Left lobe of liver (tissue), 2 donors: Measurements from ENCODE around the gene COCH. TPM values are rescaled to one million over a fixed set of nuclear protein-coding genes. Genes with fewer than 3 reads are reported as not detected.
"Not testable (repeated sequence)": the region's sequence is repeated elsewhere in the genome, so short reads cannot be mapped to it uniquely, and the experiment has no call there.

Experiments
- ATAC-seq: fragments of 200-7000 bp; cut with Tn5 transposase; one replicate; pipeline ENCODE4 v1.9.1; 2020; ENCODE audit warnings: mild to moderate bottlenecking, moderate library complexity
- DNase-seq: peaks from one replicate; pipeline ENCODE4 v3.0.0-alpha.2; 2020; ENCODE audit warnings: low spot score
- total RNA-seq: library from RNA; stranded (reverse); gene quantifications from one replicate; pipeline ENCODE4 v1.2.1, GENCODE V29; 2021
- donor health status: DM: no; HTN: no; CAD: no; lungs with moderate emphysema.
- donor health status: DM: no; HTN: yes; CAD: no.

The COCH gene
- total RNA-seq, 1 donor from 2014 or later, result 0.33 TPM

DNA sequence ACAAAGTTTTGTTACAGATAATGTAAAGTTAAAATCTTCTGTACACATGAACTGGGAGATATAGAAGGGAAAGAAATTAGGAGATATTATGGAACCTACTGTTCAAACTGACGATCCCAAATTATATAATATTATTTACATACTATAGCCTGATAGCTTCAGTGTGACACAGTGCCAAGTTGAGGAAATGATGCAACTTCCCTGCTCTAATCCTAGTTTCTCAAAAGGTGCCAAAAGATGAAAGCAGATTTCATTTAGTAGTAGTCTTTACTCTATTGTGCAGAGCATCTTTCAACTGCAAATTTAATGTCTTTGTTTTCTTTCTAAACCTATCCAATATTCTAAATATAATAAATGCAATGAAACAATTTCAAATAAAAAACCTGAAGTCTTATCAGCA lies 46.9 kb downstream of the COCH start:
- DNase-seq (no peak), ATAC-seq (no peak)

DNA sequence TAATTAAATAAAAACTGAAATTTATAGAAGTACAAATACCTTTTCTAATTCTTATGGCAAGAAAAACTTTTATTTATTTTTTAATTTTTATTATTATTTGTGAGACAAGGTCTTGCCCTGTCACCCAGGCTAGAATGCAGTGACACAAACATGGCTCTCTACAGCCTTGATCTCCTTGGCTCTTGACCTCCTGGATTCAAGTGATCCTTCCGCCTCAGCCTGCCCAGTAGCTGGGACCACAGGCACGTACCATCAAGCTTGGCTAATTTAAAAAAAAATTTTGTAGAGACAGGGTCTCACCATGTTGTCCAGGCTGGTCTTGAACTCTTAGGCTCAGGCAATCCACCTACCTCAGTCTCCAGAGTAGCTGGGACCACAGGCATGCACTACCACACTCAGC lies 47.4 kb downstream of the COCH start:
- DNase-seq, result no peak
- ATAC-seq, result no peak

DNA sequence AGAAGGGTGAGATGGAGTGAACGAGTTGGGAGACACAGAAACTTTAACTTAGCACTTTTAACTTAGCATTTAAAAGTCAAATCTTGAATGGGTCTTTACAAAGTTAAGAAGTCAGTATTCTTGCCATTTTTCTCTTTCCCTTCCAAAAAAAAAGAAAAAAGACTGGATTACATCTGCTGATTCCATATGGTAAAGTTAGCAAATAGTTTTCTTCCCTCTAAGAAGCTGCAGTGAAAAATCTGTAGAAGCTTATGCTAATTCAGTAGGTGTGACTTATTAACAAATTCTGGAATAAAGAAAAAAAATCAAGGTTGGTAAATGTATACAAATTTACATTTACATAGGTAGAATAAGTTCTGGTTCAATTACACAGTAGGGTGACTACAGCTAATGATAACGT lies 50.9 kb downstream of the COCH start:
- no peak for DNase-seq

DNA sequence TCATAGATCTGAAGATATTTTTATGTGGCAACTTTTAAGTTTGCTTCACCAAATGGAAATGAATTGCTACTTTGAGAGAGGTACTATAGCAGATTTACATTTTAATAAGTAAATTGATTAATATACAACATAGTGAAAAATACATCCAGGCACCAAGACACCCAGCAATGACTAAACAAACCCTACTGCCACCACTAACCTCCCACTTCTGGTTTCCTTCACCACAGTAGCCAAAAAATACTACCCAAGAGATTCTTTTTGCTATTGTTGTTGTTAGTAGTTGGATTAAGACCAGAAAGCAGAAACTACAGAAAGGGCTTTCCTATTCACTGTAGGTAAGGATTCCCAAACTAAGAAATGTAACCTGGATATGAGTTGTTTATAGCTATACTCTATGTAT lies 54.1 kb downstream of the COCH start:
- ATAC-seq, result no peak
- DNase-seq, result no peak

More for the DNA sequence above, 50.9 kb downstream of the COCH start:
- no peak for ATAC-seq

DNA sequence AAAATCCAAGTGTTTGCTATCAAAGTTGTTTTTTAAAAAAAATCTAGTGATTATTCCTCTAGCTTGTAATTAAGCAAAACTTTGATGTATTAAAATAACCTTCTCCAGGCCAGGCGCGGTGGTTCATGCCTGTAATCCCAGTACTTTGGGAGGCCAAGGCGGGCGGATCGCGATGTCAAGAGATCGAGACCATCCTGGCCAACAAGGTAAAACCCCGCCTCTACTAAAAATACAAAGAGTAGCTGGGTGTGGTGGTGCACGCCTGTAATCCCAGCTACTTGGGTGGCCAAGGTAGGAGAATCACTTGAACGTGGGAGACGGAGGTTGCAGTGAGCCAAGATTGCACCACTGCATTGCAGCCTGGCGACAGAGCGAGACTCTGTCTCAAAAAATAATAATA lies 59.6 kb downstream of the COCH start:
- DNase-seq, ATAC-seq: not testable (repeated sequence)

DNA sequence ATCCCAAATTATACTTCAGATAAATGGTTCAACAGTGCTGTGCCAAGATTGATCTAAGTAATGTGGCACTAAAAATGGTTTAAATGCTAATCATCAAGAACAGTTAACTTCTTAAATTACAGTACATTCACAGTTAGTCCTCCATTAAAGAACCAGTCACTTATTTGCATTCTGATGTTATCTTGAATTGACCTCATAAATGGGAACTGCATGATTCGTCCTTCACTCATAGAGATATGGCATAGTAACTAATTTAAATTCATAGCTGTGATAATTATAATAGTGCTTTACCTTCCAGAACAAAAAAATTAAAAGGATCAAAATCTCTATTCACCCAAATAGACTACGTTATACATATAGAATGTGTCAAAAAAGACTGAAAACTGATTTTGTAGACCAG lies 61.1 kb downstream of the COCH start:
- no peak for DNase-seq
- no peak for ATAC-seq

DNA sequence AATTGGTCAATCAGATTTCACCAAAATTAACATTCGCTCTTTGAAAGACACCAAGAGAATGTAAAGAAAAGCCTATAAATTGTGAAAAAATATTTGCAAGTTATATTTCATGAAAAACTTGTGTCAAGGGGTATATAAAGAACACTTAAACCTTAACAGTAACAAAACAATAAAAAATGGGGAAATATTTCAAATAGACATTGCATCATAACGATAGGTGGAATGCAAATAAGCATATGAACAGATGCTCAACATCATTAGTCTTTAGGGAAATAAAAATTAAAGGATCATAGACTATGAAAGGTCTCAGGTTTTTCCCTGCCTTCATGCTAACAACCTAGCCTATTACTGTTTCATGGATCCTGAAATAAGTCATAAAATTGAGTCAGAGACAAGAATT lies 64.3 kb downstream of the COCH start:
- ATAC-seq (no peak), DNase-seq (no peak)

Other genes starting within 250 kb of the COCH start
- gene AP4S1, start 151.1 kb downstream of the COCH start, total RNA-seq, result 1.9 TPM
- gene STRN3, start 151.8 kb downstream of the COCH start, total RNA-seq, result 19.7 TPM